Activated CD4-positive, alpha-beta T cell treated with anti-CD3 and anti-CD28 coated beads, Interleukin-2, amount 50 U/mL, for 48 hours (primary cell): ENCODE results near the gene ILRUN.
A peak's percentile ranks its signal among the peaks of the same experiment; 100 is the strongest.
"Not testable (repeated sequence)": the region's sequence is repeated elsewhere in the genome, so short reads cannot be mapped to it uniquely, and the experiment has no call there.

Source experiments
- DNase-seq, 2 experiments: peaks; one replicate each; pipeline ENCODE4 v3.0.0-alpha.2; 2020

The ILRUN gene

DNA sequence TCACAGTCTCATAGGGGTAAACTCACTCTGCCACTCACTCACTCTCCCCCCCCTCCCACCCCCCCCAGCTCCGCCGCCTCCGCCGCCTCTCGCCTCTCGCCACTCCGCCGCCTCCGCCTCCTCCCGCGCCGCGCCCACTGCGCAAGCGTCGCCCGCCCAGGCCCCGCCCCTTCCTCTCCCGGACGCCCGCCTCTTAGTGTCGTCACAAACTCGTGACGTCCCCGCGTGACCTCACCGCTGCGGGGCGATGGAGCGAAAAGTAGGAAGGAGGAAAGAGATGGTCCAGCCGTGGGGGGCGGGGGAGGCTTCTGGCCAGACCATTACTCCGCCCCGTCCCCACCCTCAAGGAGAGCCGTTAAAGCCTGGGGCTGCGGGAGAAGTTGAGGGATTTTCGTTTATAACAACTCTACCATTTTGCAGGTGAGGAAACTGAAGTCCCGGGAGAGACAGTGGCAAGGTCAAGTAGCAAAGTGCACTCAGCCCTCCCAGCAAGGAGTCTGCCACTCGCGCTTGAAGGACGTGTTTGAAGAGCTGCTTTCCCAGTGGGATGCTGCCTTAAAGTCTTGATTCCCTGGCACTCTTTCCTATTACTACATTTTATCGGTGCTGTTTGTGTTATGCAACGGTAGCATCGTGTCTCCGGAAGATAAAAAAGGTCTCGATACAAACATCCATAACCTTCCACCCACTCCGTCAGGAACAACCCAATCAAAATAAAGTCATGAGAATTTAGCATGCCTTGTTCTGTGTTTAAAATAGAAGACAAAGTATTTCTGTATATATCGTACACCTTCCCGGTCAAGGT lies at the start of gene ILRUN:
Gene ILRUN, minus strand, starts transcription at position 29 of the 805 bp plus-strand sequence. CDS start 164 bp downstream, outside the sequence.
- DNase-seq = peak; percentile 98

DNA sequence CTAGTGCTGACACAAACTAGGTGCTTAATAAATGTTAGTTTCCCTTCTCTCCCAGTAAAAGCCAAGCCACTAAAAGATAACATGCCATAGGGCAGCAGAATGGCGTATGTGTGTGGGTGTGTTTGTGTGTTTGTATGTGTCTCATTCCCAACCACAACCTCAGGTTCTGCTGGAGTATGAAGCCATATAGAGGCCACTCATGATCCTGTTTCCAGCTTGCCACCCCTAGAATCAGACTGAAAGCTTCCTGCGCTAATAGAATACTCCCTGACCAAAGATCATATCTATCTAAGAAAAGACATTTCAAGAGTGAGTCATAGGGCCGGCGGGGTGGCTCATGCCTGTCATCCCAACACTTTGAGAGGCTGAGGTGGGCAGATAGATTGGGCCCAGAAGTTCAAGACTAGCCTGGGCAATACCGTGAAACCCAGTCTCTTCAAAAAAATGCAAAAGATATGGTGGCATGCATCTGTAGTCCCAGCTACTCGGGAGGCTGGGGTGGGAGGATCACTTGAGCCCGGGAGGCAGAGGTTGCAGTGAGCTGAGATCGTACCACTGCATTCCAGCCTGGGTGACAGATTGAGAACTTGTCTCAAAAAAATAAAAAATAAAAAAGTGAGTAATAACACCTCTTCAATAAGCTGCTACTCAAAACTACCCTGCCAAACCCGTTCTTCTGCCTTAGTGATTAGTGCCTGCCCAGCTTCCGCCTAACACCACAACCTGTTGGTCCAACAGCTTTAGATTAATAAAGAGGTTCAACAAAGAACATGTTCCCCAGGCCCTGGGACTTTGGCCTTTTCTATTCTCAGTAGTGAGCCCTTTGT lies 48.9 kb upstream of the ILRUN start:
- peak; percentile 8 to 25 for DNase-seq

DNA sequence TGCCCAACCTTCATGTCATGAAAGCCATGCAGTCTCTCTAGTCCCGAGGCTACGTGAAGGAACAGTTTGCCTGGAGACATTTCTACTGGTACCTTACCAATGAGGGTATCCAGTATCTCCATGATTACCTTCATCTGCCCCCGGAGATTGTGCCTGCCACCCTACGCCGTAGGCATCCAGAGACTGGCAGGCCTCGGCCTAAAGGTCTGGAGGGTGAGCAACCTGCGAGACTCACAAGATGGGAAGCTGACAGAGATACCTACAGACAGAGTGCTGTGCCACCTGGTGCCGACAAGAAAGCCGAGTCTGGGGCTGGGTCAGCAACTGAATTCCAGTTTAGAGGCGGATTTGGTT lies 47.7 kb upstream of the ILRUN start:
- DNase-seq = not testable (repeated sequence)

DNA sequence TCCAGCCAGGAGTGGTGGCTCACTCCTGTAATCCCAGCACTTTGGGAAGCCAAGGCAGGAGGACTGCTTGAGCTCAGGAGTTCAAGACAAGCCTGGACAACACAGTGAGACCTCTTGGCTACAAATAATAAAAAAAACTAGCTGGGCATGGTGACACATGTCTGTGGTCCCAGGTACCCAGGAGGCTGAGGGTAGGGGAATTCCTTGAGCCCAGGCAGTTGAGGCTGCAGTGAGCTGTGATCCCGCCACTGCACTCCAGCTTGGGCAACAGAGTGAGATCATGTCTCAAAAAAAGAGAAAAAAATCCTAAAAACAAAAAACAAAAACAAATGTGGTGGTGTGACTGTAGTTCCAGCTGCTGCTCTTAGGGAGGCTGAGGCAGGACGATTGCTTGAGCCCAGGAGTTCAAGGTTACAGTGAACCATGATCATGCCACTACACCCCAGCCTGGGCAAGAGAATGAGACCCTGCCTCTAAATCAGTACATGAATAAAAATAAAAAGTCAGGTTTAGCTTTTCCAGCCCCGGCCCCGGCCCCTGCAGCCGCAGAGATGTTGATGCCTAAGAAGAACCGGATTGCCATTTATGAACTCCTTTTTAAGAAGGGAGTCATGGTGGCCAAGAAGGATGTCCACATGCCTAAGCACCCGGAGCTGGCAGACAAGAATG lies 47.2 kb upstream of the ILRUN start:
- DNase-seq = no peak

DNA sequence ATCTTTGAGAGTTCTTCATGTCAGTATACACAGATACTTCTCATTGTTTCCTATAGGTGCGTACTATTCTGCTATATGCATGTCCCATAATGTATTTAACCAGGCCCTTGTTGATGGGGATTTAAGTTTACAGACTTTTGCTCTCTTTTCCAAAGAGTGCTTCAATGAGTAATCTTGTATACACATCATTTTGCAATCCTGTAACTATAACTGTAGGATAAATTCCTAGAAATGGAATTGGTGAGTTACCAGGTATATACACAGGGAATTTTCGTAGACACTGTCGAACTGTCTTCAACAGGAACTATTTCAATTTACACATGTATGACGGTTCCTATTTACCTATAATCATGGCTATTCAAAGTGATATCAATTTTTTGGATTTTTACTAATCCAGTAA lies 45.5 kb upstream of the ILRUN start:
- DNase-seq = no peak

DNA sequence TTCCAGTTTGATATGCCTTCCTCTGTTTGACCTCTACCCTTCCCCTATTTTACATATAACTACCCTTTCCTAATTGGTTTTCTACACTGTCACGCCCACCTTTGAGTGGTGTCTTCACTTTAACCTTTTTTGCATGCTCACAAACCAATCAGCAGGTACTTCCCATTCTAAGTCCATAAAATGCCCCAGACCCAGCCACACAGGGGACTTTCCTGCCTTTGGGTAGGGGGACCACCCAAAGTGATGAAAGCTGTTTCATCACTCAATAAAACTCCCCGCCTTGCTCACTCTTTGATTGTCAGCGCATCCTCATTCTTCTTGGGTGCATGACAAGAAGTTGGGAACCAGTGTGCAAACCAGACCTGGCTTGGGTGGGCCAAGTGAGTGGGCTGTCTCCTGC lies 40.3 kb upstream of the ILRUN start:
- no peak for DNase-seq

DNA sequence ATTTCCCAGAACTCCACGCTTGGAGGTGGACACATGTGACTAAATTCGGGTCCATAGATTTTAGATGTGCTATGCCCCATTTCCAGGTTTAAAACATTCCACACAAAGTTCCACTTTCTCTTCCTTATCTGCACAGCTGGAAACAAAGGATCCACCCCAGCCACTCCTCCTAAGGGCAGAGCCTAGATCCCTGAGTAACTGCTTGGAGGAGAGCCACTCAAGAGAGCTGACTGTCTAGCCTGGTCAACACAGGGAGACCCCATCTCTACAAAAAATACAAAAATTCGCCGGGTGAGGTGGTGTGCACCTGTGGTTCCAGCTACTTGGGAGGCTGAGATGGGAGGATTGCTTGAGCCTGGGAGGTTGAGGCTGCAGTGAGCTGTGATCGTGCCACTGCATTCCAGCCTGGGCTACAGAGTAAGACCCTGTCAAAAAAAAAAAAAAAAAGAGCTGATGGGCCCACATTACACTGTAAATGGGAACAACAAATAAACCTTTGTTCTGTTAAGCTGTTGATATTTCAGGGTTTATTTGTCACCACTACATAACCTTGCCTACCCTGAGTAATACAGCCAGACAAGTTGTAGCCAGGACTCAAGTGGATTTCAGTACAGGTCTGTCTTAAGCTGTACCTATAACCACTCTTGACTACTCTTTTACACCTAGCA lies 35.0 kb upstream of the ILRUN start:
- DNase-seq = no peak

DNA sequence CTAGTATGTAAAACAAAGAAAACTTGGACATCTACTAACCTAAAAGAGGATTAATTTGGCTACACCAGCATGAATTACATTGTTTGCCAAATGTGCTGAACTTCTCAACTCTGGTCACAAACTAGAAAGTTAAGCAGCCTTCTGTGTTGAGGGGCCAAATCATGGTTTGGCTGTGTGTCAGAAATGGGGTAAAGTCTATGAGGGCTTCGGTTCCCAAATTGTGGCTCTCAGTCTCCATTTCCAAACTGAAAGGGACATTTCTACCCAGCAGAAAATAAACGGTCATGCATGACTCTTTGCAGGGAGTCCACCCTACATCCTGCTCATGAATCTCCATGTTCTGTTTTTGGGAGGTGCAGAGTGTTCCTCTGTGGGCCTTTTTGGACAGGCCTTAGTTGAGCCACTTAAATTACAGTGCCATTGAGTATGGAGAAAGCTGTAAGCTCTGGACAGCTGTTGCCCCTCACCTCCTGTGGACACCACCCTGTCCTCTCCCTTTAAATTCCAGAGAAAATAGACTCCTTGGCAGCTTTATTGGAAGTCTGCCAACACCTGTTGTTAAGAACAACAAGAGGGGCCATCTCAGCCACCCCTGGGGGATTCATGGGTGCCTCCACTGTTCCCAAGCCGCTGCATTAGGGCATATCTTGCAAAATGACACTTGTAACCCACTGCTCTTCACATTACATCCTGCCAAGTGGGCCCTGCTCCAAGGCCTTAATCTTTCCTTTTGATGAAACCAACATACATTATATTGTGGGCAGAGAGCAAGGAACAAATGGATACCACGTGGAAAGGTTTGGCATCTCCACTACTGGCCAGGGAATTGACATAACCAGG lies 33.3 kb upstream of the ILRUN start:
- DNase-seq = no peak

DNA sequence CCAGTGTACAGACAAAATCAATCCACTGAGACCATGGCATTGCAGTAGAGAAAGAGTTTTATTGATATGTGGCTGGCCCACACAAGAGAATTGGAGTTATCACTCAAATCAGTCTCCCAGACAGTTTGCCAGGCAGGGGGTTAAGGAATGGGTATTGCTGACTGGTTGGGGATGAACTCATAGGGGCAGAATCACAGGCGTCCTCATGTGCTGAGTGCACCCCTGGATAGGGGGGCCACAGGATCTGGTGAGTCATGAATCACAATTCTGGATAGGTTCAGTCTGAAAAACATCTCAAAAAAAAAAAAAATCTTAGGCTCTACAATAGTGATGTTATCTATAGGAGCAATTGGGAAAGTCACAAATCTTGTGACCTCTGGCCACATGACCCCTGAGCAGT lies 29.5 kb upstream of the ILRUN start:
- DNase-seq = no peak

DNA sequence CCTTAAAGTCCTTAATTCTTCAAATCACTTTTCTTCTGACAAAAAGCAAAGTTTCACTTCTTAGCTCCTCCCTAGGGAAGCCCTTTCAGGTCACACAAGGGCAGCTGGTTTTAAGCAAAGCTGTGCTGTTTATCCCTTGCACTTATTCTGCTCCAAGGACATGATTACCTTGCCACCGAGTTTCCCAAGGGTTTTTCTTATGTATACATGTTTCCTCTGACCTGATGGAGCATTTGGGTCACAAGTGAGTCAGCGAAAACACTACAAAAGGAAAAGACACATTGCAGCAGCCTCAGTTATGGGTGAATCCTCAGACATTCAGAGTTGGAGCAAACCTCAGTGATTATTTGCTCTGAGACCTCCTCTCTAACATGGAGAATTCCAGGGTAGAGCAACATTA lies 26.6 kb upstream of the ILRUN start:
- DNase-seq = no peak

DNA sequence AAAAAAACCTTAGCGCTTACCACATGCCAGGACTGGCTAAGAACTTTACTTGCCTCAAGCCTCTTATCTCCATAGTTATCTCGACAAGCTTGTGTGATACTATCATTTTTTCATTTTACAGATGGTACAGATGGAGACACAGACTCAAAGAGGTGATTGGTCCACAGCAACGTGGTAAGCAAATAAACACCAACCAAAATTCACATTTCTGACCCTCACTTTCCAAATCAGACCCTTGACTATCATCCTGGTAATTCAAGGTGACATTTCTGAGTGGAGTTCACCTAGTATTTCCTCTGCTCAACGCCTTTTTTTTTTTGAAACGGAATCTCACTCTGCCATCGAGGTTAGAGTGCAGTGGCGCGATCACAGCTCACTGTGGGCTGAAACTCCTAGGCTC lies 25.9 kb upstream of the ILRUN start:
- DNase-seq = no peak

DNA sequence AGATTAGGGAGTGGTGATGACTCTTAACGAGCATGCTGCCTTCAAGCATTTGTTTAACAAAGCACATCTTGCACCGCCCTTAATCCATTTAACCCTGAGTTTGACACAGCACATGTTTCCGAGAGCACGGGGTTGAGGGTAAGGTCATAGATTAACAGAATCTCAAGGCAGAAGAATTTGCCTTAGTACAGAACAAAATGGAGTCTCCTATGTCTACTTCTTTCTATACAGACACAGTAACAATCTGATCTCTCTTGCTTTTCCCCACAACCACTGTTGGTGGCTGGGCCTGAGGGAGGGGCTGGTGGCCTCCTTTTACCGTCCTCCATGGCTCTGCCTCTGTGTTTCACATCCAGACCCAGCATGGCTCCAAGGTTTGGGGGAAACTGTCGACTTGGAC lies 23.6 kb upstream of the ILRUN start:
- not testable (repeated sequence) for DNase-seq

DNA sequence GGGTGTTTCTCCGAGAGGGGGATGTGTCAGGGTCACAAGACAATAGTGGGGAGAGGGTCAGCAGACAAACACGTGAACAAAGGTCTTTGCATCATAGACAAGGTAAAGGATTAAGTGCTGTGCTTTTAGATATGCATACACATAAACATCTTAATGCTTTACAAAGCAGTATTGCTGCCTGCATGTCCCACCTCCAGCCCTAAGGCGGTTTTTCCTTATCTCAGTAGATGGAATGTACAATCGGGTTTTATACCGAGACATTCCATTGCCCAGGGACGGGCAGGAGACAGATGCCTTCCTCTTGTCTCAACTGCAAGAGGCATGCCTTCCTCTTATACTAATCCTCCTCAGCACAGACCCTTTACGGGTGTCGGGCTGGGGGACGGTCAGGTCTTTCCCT lies 23.1 kb upstream of the ILRUN start:
- not testable (repeated sequence) for DNase-seq

DNA sequence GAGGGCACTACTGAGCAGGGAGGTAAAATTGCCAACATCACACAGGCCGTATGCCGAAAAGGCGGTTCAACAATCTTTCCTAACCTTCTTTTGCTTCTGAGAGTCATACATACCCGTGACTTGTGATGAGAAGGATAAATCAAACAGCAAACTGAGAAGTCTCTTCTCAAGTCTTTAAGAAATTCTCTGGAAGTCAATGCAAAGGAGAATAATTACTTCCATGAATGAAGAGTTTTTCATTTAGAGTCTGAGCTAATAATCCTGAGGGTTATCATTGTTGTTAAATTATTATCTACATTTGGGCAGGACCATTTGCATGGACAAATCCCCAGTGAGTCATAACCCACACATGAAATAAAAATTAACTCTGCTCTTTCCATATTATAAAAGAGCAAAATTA lies 22.4 kb upstream of the ILRUN start:
- DNase-seq = no peak

DNA sequence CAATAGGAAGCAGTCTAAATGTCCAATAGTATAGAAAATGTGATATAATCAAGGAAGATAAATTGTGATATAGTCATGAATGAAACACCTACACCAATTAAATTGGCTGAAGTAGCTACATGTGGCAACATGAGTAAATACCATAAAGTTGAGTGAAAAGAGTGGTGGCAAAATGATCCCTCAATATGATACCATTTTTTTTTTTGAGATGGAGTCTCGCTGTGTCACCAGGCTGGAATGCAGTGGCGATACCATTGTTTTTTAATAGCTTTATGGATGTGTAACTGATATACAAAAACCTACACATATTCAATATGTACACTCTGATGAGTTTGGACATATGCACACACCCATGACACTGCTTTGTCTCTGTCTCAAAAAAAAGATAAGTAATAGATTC lies 20.9 kb upstream of the ILRUN start:
- no peak for DNase-seq

DNA sequence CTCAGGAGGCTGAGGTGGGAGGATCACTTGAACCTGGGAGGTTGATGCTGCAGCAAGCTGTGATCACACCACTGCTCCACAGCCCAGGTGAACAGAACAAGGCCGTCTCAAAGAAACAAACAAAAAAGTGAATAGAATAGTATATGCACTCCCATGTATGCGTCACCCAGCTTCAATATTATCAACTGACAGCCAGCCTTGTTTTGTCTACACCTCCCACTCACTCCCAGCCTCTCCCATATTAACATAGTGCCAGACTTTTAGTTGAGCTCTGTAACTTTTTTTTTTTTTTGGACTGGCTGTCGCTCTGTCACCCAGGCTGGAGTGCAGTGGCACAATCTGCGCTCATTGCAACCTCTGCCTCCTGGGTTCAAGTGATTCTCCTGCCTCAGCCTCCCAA lies 18.1 kb upstream of the ILRUN start:
- DNase-seq = no peak

DNA sequence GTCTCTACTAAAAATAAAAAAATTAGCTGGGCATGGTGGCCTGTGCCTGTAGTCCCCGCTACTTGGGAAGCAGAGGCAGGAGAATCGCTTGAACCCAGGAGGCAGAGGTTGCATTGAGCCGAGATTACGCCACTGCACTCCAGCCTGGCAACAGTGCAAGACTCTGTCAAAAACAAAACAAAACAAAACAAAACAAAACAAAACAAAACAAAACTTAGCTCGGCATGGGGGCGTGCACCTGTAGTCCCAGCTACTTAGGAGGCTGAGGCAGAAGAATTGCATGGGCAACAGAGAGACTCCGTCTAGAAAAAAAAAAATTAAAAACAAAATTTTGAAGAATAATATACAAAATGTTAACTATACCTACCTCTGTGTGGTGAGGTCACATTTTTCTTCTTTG lies 16.3 kb upstream of the ILRUN start:
- not testable (repeated sequence) for DNase-seq

DNA sequence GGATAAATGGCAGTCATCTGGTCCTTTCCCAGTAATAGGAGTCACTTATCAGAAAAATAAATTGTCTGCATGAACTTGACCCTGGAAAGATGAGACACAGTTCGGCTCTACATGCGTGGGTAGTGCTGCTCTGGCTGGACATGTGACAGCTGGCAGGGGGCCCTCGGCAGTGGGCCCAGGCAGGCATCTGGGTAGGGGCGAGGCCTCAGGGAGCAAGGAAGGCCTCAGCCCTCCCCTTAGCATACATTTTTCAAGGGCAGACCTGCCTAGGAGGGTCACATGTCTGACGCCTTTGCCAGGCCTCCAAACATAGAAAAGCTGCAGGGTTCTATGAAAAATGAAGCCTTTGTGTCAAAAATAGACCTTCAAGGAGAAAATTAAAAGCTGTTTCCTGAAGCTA lies 12.8 kb upstream of the ILRUN start:
- DNase-seq = no peak

DNA sequence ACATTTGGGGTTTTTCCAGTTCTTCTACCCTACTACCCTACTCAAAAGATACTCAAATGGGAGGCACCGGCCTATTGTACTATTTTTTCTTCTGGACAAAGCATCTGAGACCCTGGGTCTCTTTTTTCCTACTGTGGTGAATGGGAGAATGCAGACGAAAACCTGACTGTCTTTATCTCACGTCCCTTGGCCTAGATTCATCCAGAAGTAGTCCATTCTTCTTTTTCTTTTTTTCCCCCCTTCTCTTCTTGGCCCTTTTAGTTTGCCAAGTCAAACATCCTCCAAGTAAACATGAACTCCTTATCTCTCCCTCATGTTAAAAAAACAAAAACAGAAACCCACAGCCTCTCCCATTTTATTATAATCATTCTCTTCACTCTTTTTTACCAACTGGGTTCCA lies 8.7 kb upstream of the ILRUN start:
- DNase-seq = no peak

DNA sequence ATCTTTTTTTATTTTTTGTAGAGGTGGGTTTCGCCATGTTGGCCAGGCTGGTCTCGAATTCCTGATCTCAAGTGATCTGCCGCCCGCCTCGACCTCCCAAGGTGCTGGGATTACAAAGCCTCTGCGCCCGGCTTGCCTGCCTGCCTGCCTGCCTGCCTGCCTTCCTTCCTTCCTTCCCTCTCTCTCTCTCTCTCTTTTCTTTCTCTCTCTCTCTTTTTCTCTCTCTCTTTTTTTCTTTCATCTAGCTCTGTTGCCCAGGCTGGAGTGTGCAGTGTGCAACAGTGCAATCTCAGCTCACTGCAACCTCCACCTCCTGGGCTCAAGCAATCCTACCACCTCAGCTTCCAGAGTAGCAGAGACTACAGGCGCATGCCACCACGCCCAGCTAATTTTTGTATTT lies 4.6 kb upstream of the ILRUN start:
- no peak for DNase-seq

DNA sequence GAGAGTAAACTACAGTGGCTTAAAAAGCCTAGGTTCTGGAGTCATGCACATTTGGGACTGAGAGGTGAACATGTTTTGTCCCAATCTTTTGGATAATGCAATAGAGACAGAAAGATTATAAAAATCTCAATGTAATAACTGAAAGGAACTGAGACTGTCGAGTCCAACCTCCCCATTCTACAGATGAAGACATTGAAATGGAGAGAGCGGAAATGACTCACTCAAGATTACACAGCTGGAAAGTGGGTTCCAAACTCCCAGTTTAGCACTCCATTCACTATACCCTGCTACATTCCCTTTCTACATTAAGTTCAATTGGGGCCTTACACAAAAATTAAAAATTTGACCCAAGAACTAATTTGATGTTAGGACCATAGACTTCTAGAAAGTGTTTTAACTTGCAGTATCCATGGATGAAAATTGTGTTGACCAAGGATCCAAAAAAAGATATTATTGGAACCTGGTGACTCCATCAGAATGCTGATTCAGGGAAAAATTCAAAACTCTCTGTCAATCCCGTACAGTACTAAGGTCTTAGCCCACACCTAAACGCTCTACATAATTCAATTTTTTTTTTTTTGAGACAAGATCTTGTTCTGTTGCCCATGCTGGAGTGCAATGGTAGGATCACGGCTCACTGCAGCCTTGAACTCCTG lies 1.5 kb upstream of the ILRUN start:
- DNase-seq = no peak

DNA sequence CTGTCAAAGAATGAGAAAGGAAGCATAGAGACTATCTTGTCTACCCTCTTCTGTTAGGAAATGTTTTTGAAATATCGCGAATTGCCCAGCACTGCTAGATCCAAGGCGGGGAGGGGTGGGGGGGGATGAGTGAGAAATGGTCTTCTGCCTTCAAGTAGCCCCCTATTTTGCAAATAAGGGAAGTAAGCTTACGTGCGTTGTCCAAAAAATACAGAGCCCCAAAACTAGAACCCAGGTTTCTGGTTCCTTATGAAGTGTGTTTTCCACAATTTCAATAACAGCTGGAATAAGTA lies 923 bp upstream of the ILRUN start:
- no peak for DNase-seq
